ENCODE measurements around the gene RIMS1.

RIMS1 gene, protein sequence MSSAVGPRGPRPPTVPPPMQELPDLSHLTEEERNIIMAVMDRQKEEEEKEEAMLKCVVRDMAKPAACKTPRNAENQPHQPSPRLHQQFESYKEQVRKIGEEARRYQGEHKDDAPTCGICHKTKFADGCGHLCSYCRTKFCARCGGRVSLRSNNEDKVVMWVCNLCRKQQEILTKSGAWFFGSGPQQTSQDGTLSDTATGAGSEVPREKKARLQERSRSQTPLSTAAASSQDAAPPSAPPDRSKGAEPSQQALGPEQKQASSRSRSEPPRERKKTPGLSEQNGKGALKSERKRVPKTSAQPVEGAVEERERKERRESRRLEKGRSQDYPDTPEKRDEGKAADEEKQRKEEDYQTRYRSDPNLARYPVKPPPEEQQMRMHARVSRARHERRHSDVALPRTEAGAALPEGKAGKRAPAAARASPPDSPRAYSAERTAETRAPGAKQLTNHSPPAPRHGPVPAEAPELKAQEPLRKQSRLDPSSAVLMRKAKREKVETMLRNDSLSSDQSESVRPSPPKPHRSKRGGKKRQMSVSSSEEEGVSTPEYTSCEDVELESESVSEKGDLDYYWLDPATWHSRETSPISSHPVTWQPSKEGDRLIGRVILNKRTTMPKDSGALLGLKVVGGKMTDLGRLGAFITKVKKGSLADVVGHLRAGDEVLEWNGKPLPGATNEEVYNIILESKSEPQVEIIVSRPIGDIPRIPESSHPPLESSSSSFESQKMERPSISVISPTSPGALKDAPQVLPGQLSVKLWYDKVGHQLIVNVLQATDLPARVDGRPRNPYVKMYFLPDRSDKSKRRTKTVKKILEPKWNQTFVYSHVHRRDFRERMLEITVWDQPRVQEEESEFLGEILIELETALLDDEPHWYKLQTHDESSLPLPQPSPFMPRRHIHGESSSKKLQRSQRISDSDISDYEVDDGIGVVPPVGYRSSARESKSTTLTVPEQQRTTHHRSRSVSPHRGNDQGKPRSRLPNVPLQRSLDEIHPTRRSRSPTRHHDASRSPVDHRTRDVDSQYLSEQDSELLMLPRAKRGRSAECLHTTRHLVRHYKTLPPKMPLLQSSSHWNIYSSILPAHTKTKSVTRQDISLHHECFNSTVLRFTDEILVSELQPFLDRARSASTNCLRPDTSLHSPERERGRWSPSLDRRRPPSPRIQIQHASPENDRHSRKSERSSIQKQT (N-terminal part only)

DNA sequence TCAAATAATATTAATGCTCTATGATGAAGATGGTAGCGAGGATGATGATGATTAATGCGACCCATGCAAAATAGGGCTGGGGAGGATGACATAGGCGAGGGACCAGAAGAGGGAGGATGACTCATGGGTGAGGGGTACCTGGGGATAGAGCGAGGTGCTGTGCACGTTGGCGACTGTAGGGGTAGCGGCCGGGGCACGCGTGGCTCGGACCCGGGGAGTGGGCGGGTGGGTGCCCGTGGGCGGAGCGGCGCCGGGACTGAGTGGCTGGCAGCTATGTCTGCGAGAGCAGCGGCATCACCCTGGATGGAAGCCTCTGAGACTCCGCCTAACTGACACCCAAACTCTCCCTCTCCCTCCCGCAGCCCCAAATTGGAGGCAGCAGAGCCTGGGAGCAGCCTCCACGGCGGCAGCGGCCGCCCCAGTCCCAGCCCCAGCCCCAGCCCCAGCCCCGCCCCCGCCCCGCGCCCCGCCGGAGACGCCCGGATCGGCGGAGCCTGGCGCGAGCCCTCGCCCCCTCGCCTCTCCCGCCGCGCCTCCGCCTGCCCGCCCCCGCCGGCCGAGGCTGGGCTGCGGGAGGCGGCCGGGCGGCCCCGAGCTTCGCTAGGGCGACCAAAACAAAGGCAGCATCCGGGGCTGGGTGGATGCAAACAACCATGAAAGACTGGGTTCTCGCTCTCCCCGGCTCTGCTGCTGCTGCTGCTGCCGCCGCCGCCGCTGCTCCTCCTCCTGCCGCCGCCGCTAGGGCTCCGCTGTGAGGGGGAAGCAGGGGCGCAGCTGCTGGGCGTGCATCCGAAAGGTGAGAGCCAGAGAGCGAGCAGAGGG is at the start of gene RIMS1:
Gene RIMS1 (plus strand): TSS at position 367 of the 822 bp plus-strand sequence. CDS start 474 bp downstream, outside the sequence.
- no peak for DNase-seq

DNA sequence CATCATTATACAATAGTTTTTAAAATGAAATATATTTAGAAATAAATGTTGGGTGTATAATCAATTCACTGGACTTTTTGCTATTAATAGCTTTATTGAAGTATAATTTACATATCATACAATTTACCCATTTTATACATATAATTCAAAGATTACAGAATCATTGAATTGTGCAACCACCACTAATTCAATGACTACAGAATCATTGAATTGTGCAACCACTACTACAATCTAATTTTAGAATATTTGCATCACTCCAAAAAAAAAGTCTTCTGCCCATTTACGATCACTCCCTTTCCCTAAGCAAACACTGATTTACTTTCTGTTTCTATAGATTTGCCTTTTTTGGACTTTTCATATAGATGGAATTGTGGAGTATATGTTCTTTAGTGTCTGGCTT is 35.1 kb upstream of the RIMS1 start:
- no peak for DNase-seq

DNA sequence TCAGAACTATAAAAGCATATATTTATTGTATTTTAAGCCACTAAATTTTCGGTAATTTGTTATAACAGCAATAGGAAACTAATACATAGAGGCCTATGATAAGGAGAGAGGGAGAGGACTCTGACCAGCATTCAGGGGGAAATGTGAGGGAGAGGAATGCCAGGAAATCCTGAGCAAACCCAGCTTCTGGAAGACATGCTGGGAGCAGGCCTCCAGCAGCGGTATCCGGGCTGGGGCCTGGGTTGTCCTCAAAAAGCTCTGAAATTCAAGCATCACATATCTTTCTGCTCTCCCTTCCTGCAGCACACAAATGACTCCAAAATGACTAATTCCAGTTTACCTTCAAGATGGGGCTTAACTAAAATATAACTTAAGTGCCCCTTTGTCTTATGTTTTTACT is 33.4 kb upstream of the RIMS1 start:
- no peak for DNase-seq

DNA sequence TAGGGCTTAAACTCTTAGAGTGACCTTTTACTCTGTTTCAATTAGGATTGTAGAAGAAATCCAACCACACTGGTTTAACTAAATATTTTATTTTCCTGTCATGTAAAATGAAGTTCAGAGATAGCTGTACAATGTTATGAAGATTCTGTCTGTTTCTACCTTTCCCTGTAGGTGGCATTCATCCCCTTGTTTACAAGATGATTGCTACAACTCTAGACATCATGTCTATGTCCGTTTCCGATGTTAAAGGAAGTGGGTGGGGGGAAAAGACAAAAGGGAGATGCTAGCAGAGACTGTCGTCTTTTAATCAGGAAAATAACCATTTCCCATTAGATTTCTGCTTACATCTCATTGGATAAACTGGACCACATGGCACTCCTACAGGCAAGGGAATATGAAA is 30.9 kb upstream of the RIMS1 start:
- no peak for DNase-seq

DNA sequence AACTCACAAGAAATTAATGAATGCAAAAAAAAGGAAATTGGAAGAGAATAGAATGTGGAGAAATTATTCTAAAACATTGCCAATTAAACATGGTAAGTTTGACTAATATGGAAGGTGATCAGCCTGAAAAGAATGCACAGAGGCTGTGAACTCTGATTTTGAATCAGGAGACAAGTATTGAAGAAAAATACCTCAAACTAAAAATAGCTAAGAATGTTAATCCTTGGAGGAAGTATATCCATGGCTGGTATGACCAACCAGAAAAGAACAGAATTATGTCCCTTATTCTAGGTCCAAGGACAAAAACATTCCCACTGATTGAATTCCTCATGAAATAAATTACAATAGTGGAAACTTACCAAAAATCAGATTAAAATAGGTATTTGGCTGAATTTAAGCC is 7.3 kb upstream of the RIMS1 start:
- no peak for DNase-seq

DNA sequence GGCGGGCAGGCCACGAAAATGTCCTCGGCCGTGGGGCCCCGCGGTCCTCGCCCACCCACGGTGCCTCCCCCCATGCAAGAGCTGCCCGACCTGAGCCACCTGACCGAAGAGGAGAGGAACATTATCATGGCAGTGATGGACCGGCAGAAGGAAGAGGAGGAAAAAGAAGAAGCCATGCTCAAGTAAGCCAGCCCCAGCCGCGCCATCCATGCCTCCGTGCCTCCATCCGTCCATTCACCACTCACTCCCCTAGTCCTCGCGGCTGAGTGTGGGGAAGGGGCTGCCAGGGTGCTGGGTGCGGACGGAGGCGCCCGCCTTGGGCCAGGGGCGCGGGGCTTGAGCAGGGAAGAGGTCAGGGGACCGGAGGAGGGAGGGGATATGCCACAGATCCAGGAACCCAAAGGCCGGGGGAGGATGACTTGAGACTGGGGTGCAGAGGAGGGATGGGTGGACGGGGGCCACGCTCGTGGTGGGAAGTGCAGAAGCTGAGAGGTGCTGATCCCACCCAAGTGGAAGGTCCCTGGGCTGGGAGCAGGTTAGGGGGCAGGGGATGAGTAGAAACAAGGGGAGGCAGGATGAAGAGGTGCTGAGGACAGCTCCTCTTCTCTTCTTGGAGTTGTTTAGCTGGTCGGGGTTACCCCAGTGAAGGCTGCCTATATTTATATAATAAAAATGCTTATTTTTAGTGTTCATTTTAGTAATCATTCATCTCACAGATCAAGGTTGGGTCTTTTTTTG is 825 bp downstream of the RIMS1 start:
- no peak for DNase-seq

DNA sequence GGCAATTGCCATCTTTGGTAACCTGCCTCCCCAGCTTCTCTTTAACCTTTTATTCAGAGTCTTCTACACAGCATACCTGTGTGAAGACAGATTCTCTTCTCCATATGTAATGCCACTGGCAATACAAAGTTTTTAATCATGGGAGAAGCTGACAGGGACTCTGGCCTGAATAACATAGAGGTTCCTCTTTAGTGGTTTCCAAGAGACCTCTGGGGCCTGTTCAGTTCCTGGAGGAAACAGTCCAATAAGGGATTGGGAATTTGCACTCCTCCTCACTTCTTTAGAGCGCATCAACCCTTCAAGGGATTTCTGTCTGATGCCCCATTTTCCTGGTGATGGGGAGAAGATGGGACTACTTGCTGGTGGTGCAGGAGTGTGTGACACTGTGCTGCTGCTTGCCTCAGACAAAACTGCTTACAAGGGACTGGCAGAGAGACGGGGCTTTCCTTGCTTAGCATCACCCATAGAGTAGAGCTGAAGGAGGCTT is 1.4 kb downstream of the RIMS1 start:
- no peak for DNase-seq

DNA sequence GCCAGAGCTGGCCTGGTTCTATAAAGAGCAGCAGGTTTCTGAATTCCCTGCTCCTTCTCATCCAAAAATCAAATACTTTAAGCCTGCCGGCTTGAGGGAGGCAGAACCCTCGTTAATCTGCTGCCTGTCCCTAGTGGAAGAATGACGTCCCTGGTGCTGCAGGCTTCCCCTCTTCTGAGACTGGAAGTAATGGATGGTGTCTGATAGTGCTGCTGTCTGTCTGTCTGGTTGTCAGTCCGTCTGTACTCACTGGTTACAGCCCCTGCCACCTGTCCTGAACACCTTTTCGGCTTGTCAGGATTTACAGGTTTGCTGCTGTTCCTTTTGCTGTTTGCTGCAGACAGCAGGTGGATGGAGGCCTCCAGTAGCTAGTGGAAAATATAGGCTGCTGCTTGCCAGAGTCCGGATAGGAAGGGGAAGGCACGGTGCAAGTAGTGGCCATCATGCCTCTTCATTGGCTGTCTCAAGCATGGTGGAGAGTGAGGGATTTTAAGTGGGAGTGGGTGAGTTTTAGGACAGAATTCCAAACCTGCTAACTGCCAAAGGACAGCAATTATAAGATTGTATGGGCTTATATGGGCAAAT is 2.5 kb downstream of the RIMS1 start:
- no peak for DNase-seq

DNA sequence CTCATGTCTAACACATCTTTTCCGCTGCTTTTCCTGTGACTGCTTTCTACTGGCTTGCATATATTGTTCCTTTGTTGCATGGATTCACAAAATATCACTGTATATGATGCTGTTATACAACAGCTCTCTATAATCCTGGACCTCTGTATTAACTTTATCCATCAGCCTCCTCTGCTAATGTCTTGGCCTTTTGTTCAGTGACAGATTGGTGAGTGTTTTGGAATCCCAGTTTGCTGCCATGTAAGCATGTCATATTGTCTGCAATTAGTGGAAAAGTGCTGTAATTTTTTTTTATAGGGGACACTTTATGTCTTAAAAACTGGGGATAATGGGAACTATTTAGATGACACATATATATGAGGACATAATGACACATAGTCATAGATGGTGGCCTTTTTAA is 3.0 kb downstream of the RIMS1 start:
- no peak for DNase-seq

DNA sequence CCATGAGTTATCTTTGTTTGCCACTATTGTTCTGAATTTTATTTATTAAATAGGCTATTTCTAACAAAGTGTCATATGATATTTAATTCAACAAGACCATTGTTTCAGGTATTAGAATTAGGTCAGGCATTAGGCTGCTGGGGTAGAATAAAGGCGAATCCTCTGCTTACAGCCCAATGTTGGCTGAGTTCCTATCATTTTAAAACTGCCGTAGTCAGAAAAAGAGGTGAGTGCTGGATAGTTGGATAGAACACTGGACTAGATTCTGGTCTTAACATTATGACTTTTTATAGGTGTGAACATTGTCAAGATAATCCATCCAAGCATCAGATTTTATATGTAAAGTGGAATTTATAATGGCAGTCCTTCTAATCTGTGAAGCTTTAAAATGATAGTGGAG is 6.3 kb downstream of the RIMS1 start:
- DNase-seq: no peak

DNA sequence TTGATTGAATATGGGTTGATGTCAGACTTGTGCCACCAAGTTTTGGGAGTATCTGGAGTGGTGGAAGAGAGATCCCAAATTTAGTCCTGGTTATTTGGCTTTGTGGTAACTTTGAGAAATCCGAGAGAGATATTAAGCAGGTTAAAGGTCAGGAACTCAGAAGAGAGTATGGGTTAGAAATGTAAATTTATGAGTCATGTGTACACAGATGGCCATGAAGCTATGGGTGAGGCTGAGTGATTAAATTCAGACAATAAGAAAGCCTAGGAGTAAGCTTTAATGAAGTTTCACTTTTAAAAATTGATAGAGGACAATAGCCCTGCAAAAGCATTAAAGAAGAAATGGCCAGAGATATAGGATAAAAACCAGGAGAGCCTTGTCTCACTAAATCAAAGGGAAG is 14.3 kb downstream of the RIMS1 start:
- no peak for DNase-seq

DNA sequence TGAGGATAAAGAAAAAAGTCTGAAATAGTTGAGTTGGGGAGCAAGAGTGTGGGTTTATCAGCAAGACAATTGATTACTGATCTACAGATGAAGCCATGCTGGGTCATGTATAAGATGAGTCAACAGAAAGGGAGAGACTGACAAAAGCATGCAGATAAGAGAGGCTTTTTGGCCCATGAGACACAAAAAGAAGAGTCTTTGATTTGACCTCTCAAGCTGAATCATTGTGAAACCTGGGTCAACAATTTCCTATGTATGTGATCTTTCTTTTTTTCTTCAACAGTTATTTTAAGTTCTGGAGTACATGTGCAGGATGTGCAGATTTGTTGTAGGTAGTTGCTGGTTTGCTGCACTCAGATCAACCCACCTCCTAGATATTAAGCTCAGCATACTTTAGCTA is 15.9 kb downstream of the RIMS1 start:
- no peak for DNase-seq

DNA sequence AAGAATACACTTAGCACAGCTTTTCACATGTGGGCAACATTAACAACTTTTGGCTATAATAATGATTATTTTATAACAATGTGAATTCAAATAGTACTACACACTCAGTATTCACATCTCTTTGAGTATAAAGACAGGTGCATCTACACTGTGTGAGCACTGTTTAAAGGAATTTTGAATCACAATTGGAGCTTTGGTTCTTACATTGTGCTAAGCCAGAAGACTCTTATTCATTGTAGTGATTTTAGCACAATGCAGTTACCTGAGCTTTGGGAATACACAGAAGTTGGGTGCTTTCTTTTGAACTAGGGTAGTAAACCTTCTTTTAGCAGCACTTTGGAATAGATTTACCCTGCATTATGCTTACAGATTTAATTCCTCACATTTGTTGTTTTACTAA is 20.5 kb downstream of the RIMS1 start:
- no peak for DNase-seq

DNA sequence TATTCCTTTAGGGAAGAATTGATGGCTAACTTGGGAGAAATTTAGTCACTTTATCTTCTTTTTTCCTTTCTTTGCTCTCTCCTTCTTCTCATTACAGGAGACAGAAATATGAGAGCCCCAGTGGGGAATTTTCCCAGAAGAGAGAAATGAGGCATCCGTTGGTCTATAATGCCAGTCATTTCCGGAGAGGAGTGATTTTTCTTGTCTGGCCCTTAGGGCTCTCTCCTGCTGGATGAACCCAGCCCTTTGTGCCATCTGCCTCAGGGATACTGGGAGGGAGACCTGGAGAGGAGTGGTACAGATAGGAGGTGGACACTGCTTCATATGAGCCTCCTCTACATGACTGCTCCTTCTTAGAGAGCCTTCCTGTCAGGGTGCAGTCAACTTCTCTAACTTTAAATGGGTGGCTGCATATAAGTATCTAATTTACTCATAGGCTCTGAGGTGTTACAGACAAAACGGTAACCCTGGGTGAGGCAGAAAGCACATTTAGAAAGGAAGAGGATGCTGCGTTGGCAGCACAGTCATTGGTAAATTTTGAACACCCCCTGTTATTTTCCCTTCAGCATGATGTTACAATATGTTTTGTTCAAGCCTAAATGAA is 21.9 kb downstream of the RIMS1 start:
- no peak for DNase-seq

DNA sequence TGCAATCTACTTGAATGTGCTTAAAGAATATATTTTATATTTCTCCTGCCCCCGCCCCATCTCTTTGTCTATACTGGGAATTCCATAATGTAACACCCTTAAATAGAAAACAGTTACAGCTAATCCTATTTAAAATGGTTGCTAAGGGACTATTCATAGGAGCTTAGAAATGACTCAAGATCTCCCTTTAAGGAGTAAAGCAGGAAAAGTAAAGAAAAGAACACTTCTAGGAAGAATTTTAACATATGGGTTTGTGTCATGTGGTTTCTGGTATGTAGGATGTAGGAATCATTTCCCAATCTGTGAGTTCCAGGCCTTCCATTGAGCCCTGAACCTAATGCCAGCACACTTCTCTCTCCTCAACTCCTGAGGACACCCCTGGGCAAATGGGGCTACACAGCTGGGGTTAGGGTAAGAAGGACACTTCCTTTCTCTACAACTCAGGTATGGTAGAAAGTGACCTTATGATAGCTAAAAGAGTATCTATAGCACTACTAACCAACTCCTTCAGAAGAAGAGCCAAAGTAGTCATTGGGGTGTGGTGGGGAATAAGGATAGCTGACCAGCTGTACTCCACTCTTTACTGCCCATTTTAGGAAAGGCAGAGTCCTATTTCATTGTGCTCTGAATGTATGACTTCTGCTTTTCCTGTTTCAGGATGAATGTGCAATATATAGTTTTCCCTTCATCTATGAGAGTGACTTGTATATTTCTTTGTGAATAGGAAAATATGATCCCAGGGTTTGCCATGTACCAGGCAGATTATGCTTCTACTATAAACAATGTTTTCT is 27.3 kb downstream of the RIMS1 start:
- no peak for DNase-seq

DNA sequence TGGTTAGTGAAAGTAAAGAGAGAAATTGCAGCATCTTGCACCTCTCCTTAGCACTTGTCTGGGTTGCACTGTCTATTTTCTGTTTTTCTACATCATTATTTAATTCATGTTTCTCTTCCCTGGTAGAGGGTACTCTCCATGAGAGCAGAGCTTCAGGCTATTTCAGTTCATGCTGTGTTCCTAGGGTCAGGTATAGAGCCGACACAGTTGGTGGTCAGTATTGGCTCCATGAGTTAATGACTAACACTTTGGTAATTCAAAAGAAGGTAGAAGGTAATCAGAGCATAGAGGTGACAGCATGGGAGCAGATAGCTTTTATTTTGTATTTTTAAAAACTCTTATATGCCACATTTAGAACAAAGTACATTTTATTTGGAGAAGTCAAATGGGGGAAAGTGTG is 42.7 kb downstream of the RIMS1 start:
- DNase-seq: no peak

DNA sequence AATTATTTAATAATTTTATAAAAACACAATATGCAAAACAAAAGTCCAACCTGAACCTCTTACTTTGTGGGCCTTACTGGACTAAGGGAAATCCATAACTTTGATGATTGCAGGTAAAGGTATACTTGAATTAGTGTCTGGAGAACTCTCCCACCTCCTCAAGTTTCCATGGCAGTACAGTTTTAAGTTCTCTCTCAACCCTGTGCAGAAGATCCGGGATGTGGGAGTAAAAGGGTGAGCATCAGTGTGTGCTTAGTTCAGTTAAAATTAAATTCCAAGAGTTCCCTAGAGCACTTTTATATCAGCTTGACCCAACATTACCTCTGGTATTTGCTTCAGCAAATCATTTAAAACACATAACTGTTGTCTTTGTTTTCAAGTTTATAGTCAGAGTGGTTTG is 47.5 kb downstream of the RIMS1 start:
- DNase-seq: no peak

DNA sequence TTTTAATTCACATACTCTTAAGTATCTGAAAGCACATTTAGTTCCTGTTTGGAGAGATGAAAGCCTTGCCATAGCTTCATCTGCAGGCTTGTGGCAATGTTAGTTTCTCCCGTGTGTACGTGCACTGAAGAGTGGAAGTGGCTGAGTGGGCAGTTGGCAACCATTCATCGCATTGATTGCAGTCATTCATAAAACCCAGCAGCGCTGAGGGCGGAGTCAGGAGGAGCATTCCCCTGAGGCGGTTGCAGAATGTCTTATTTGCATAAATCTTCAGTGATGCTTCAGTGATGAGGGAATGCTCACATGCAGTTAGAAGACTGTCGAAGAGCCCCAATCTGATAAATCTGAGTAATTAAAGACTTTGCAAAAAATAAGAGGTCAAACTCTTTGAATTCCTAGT is 79.1 kb downstream of the RIMS1 start:
- no peak for DNase-seq

DNA sequence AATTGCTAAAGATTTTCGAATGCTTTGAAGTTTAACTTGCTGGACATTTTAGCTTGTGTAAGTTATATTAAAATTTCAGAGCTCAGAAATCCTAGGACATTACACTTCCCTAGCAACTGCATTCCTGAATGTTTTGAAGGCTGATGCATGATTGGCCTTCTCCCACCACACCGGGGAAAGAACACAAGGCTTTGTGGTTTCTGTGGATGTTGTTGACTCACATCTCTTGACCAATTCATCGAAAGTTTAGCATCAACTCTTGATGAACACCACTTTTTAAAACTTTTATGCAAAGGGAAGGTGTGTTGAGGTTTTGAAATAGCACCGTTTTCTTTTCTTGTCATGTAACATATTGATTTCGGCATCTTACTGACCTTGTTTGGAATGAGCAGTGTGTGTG is 81.1 kb downstream of the RIMS1 start:
- no peak for DNase-seq

DNA sequence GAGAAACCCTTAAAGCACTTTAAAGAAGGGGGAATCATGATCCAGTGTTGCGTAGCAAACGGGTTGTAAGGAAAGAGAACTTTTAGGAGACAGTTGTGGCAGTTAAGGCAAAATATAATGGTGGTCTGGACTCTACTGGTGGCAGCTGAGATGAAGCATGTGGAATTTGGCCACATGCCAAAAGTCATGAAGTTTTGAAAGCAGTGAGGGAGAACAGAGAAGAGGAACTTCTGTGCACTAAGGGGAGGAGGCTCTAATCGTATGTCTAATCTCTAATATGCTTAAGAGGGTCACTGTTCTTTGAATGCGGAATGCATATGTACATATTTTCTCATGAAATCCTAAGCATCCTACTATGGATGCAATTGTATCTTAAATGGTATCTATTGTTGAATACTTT is 91.5 kb downstream of the RIMS1 start:
- DNase-seq: no peak

Measured in GDM1 (cell line).